MCF 10A (cell line): ENCODE data around the gene PROX2. TPM values are rescaled to one million over a fixed set of nuclear protein-coding genes. Genes with fewer than 3 reads are reported as not detected.

Experiments used
- BruUV-seq: library from RNA; stranded (reverse); fragments of 400-500 nt; replicated peaks from 2 replicates; lab custom pipeline; 2021; lab: Mats Ljungman, UMichigan
- CTCF ChIA-PET: fragments of 300-600 bp; sonication (Branson Sonifier 250); formaldehyde crosslinking; extraction: SDS; loops from one replicate; lab custom pipeline; 2021; ENCODE audit warnings: antibody characterized with exemption, inconsistent platforms; lab: Yijun Ruan, JAX
- POLR2A ChIA-PET: fragments of 300-600, 350-650 bp; sonication (Branson Sonifier 250); formaldehyde crosslinking; extraction: SDS; loops from one replicate; lab custom pipeline; 2020; ENCODE audit warnings: antibody characterized with exemption, inconsistent platforms; lab: Yijun Ruan, JAX
- DNase-seq: peaks from one replicate; pipeline ENCODE4 v3.0.0-alpha.2; 2018; ENCODE audit not compliant: unreplicated experiment
- H3K27ac Mint-ChIP-seq: one replicate; pipeline ENCODE4 v1.8.0; 2022; ENCODE audit warnings: mild to moderate bottlenecking, low read depth, mixed read lengths; ENCODE audit not compliant: unreplicated experiment
- H3K27me3 Mint-ChIP-seq: one replicate; pipeline ENCODE4 v1.8.0; 2022; ENCODE audit warnings: mixed read lengths; ENCODE audit not compliant: insufficient read depth, unreplicated experiment
- H3K36me3 Mint-ChIP-seq: one replicate; pipeline ENCODE4 v1.8.0; 2022; ENCODE audit warnings: mild to moderate bottlenecking, moderate library complexity, mixed read lengths; ENCODE audit not compliant: insufficient read depth, unreplicated experiment
- H3K4me1 Mint-ChIP-seq: one replicate; pipeline ENCODE4 v1.8.0; 2022; ENCODE audit warnings: mixed read lengths; ENCODE audit not compliant: insufficient read depth, unreplicated experiment
- H3K4me3 Mint-ChIP-seq: one replicate; pipeline ENCODE4 v1.8.0; 2022; ENCODE audit warnings: mild to moderate bottlenecking, moderate library complexity, mixed read lengths; ENCODE audit not compliant: unreplicated experiment
- H3K9me3 Mint-ChIP-seq: one replicate; pipeline ENCODE4 v1.8.0; 2022; ENCODE audit warnings: mixed read lengths; ENCODE audit not compliant: unreplicated experiment
- intact Hi-C: fragments of 100-400 bp; cut with micrococcal nuclease; formaldehyde crosslinking; loops from 2 replicates; pipeline ENCODE4 v1.14.1; 2022
- total RNA-seq: library from RNA; stranded (reverse); gene quantifications from 2 replicates; pipeline ENCODE4 v1.2.3, GENCODE V29; 2022
- TF ChIP-seq, protein P1 (sequence below): fragments of 200-600 bp; IDR thresholded peaks from one replicate; pipeline ENCODE4 v1.8.0; 2022; ENCODE audit warnings: antibody characterized with exemption, mild to moderate bottlenecking; ENCODE audit not compliant: unreplicated experiment

The PROX2 gene
- total RNA-seq, 1 experiment from 2014 or later = not detected

DNA sequence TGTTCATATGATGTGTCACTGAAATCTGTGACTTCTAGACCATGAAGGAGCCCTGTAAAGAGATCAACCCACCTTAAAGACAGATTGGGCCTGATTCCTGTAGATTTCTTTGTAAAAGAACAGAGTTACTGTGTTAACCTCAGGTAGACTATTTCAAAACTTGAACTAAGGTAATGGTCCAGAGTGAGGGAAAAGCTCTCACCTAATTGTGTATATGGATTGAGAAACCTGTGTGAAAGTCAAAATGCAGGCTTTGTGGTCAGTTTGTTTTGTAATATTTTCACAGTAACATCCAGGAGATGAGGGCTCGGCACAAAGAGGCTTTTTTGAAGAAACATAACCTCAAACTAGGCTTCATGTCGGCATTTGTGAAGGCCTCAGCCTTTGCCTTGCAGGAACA lies 22.1 kb upstream of the PROX2 start:
- intact Hi-C loops = no loop called here
- no peaks in the 10 kb centered on the region for H3K27me3 Mint-ChIP-seq
- POLR2A ChIA-PET = interaction anchor here (1.9 kb wide), 1 partner anchor 14 kb away, joined by 5 read pairs; no protein-coding TSS in a partner anchor
- BruUV-seq = no TSS peak
- DNase-seq = no peak
- peaks cover 94% of the 10 kb centered on the region for H3K36me3 Mint-ChIP-seq
- no peak overlapping the region for H3K27ac Mint-ChIP-seq
- no peaks in the 10 kb centered on the region for H3K9me3 Mint-ChIP-seq
- TF ChIP-seq, protein P1, sequence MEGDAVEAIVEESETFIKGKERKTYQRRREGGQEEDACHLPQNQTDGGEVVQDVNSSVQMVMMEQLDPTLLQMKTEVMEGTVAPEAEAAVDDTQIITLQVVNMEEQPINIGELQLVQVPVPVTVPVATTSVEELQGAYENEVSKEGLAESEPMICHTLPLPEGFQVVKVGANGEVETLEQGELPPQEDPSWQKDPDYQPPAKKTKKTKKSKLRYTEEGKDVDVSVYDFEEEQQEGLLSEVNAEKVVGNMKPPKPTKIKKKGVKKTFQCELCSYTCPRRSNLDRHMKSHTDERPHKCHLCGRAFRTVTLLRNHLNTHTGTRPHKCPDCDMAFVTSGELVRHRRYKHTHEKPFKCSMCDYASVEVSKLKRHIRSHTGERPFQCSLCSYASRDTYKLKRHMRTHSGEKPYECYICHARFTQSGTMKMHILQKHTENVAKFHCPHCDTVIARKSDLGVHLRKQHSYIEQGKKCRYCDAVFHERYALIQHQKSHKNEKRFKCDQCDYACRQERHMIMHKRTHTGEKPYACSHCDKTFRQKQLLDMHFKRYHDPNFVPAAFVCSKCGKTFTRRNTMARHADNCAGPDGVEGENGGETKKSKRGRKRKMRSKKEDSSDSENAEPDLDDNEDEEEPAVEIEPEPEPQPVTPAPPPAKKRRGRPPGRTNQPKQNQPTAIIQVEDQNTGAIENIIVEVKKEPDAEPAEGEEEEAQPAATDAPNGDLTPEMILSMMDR = no peak
- CTCF ChIA-PET = interaction anchor here (0.5 to 11.7 kb wide), 6 partner anchors 7 to 557 kb away, joined by 3 to 127 read pairs (median 3); partner anchors contain the start of gene DLST
- H3K4me1 Mint-ChIP-seq = no peaks in the 10 kb centered on the region
- H3K4me3 Mint-ChIP-seq = no peak overlapping the region

DNA sequence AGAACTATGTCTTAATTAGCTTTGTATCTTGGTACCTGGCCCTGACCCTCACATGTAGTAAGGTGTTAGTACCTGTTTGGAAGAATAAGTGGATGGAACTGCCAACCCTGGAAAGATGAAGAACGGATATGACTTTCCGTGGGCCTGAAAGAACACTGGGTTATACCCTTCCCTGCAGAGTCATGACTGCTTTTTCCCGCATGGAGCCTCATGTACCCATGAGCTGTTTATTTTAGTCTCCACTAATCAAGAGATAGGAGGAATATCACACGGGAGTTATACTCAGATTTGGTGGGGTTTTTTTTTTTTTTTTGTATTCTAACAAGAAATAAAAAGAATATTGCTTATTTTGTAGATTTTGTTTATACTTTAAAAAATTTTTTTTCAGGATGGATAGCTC lies 21.7 kb upstream of the PROX2 start:
- BruUV-seq = no TSS peak
- DNase-seq = no peak
- no peak overlapping the region for H3K4me3 Mint-ChIP-seq
- H3K27ac Mint-ChIP-seq = no peak overlapping the region
- POLR2A ChIA-PET = interaction anchor here (0.6 to 1.3 kb wide), 2 partner anchors 8 to 19 kb away, joined by 4 to 5 read pairs; no protein-coding TSS in a partner anchor
- TF ChIP-seq, protein P1 = no peak
- peaks cover 94% of the 10 kb centered on the region for H3K36me3 Mint-ChIP-seq
- intact Hi-C loops = no loop called here
- no peaks in the 10 kb centered on the region for H3K27me3 Mint-ChIP-seq
- CTCF ChIA-PET = interaction anchor here (0.5 to 11.7 kb wide), 5 partner anchors 8 to 558 kb away, joined by 3 to 127 read pairs (median 3); partner anchors contain the start of gene DLST
- H3K9me3 Mint-ChIP-seq = no peaks in the 10 kb centered on the region
- no peaks in the 10 kb centered on the region for H3K4me1 Mint-ChIP-seq

DNA sequence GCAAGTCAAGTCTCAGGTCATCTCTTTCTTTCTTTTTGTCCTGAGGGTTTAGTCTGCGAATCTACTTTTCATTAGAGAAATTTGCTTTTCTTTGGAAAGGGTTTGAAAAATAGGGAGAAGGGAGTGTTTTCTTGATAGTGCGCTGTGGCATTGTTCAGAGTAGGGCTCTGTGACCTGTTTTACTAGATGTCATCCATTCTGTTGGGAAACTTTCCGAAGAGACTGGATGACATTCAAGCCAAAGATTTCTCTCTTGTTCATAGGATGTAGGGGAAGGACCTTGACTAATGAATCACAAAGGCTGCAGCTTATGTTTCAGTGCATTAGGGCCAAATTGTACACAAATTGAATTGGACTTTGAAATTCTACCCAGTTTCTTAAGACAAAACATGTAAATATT lies 20.5 kb upstream of the PROX2 start:
- Mint-ChIP-seq H3K9me3 (no peaks in the 10 kb centered on the region), H3K4me1 (no peaks in the 10 kb centered on the region), H3K27me3 (no peaks in the 10 kb centered on the region), H3K36me3 (peaks cover 96% of the 10 kb centered on the region), H3K27ac (no peak overlapping the region), H3K4me3 (no peak overlapping the region)
- intact Hi-C loops = no loop called here
- no peak for DNase-seq
- no TSS peak for BruUV-seq
- ChIA-PET POLR2A (interaction anchor here (0.9 to 1.3 kb wide), 2 partner anchors 9 to 12 kb away, joined by 3 to 5 read pairs; no protein-coding TSS in a partner anchor), CTCF (interaction anchor here (0.8 to 11.7 kb wide), 2 partner anchors 9 to 35 kb away, joined by 3 to 127 read pairs; no protein-coding TSS in a partner anchor)
- TF ChIP-seq, protein P1 = no peak

DNA sequence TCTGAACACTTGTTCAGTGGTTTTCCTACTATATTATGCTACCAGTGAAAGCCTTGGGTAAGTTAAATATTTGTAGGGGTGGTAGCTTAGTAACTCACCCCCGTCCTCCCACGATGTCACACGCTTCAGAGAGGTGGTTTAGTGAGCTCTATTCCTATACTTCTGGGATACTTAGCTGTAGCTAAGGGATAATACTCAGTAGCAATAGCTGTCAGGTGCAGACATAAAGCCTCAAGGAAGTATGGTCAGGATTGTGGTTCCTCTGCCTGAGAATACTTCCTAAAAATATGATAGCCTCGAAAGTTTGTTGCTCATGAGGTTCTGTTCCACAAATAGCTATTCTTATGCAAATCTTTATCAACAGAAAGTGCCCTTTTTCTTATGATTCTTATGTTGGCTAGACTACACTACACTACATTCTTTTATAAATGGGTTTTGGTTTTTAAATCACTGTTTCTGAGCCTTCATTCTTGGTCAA lies 17.7 kb upstream of the PROX2 start:
- no peak for DNase-seq
- no peaks in the 10 kb centered on the region for H3K27me3 Mint-ChIP-seq
- intact Hi-C loops = no loop called here
- POLR2A ChIA-PET = interaction anchor here (0.7 to 3.7 kb wide), 2 partner anchors 11 to 33 kb away, joined by 3 to 22 read pairs; partner anchors contain the start of gene DLST
- H3K9me3 Mint-ChIP-seq = no peaks in the 10 kb centered on the region
- TF ChIP-seq, protein P1 = no peak
- H3K4me3 Mint-ChIP-seq = no peak overlapping the region
- no TSS peak for BruUV-seq
- CTCF ChIA-PET = interaction anchor here (0.6 to 11.7 kb wide), 8 partner anchors 11 to 853 kb away, joined by 3 to 127 read pairs (median 8); partner anchors contain the start of gene ZC2HC1C
- H3K36me3 Mint-ChIP-seq = peaks cover 96% of the 10 kb centered on the region
- peaks cover 5% of the 10 kb centered on the region for H3K4me1 Mint-ChIP-seq
- H3K27ac Mint-ChIP-seq = no peak overlapping the region
